HG02588 (cell line): Measurements from ENCODE around the gene LIMS2.

Experiments
- ATAC-seq: cut with Tn5 transposase; IDR thresholded peaks from one replicate; pipeline ENCODE4 v1.9.1; 2021; ENCODE audit warnings: mild to moderate bottlenecking, moderate library complexity; ENCODE audit not compliant: unreplicated experiment

Gene LIMS2

DNA sequence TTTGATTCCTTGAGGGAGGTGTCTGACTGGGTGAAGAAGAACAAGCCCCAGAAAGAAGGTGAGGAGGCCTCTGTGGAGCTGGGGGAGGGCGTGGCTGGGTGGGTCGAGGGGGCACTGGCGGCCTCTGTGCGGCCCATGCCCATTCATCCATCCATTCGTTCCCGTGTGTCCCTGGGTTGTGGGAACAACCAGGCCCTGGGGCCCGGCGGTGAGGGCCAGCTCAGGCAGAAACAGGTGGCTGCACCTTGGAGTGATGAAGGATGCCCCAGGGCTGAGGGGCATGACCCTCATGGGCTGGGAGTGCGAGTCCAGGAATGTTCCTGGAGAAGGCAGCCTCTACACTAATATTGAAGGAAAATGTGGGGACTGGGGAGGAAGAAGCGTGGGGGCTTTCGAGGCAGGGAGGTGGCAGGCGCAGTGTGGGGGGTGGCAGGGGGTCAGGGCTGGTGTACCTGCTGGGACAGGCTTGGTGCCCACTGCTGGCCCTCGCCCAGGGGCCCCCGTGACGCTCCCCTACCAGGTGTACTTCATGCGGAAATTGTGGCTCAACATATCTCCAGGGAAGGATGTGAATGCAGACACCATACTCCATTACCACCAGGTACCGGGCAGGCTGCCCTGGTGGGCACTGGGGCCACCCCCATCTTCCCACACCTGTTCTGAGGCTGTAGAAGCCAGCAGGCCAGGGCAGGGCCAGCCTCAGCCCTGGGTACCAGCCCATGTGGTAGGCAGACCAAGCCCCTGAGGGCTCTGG, 40.5 kb downstream of the LIMS2 start:
- ATAC-seq, result no peak

- no peak for ATAC-seq
Observed at GRCh38 chr2:127634066-127634617, 41.2 kb downstream of the LIMS2 start.

DNA sequence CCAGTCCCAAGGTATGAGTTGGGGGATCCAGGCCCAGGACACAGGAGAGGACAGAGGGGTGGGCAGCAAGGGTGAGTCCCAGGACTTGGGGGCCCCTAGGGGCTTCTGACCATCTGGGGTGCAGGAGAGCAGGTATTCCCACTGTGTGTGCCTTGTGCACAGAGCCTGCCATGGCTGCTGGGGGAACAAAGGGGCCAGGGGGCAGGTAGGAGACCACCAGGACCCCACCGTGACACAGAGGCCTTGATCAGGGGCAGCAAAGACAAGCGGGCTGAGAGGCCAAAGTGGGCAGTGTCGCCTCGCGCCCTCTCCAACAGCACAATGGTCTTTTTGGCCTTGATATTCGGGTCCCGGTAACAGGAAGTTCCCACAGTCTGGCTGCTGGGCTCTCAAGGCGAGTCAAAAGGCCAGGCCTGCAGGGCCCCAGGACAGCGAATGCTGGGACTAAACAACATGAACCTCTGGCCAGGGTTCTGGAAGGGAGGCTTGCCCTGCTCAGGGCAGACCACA, 41.7 kb downstream of the LIMS2 start:
- ATAC-seq, result no peak

DNA sequence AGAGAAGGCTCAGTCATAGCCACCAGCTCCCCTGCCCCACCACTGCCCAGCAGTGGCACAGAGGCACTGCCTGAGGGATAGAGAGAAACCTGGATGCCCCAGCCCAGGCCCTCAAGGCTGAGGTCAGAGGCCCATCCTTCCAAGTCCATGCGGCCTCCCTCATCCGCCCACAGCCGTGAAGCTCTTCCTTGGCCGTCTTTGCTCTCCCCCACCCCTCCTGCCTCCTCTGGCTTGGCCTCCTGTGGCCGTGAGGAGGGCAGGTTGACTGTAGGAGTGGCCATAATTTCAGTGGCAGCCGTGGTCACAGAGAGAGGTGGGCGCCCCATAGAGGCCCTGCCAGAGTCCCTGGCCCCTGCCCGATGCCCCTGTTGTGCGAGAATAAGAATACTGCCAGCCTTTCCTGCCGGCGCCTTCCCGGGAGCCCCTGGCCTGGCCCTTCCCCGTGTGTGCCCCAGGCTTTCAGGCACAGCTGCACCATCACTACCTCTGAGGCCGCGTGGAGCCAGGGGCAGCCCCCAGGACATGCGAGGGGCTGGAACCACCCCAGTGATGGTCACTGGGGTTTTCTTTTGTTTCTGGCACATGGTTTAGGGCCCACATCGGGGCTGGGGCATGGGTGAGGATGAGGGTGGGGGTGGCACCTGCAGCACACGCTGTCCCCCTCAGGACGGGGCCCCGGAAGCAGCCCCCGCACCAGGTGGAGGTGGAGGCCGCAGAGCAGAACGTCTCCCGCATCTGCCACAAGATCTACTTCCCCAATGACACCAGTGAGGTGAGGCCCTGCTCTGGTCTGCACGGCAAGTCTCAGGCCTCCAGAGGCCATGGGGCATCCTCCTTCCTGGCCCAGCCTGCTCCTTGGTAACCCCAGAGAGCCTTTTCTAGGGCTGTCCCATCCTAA, 42.5 kb downstream of the LIMS2 start:
- peak; percentile 33 for ATAC-seq

DNA sequence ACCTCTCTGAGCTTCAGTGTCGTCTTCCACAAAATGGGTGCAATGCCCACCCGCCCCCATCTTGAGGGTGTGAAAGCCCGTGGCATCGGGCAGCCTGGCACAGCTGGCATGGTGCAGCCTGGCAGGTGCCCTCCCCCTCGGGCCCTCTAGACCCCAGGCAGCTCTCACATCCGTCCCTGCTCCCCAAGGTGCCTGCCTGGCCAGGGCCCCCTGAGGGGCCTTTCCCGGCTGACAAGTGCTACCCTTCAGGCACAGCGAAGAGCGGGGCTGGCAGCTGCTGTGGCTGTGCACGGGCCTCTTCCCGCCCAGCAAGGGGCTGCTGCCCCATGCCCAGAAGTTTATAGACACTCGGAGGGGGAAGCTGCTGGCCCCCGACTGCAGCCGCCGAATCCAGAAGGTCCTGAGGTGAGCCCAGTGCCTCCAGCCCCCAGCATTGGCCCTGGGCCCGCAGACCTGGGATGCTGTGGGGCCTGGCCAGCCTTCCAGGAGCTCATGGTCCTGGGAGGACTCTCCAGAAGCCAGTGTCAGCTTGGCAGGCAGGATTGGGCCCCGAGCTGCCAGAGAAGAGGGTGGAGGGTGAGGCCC, 43.2 kb downstream of the LIMS2 start:
- no peak for ATAC-seq

DNA sequence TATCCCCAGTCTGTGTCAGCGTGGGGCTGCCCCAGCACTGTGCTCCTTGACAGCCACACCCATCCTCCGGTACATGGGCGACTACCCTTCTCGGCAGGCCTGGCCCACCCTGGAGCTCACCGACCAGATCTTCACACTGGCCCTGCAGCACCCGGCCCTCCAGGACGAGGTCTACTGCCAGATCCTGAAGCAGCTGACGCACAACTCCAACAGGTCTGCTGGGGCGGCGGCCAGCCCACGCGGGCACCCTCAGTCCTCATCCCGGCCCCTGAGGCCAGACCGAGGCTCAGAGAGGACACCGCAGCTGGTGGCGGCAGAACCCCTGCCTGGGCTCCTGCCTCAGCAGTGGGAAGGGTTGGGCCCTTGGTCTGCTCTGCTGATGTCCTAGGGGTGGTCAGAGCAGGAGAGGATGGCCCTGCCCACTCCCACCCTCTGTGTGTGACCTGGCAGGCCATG, 43.8 kb downstream of the LIMS2 start:
- no peak for ATAC-seq

GRCh38 chr2:127630864-127631540, 44.3 kb downstream of the LIMS2 start:
- ATAC-seq, result no peak

GRCh38 chr2:127630096-127630863, 45.0 kb downstream of the LIMS2 start:
- no peak for ATAC-seq

DNA sequence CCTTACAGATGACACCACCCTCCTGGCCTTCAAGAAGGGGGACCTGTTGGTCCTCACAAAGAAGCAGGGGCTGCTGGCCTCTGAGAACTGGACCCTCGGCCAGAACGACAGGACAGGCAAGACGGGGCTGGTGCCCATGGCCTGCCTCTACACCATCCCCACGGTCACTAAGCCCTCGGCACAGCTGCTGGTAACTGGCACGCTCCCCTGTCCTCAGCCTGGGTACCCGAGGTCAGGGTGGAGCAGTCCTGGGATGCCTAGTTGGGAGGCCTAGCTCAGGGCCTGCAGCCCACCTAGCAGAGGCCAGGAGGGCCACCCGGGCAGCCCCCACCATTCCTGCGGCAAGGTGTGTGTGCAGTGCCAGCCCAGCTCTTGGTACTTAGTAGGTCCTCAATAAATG, 45.7 kb downstream of the LIMS2 start:
- no peak for ATAC-seq

DNA sequence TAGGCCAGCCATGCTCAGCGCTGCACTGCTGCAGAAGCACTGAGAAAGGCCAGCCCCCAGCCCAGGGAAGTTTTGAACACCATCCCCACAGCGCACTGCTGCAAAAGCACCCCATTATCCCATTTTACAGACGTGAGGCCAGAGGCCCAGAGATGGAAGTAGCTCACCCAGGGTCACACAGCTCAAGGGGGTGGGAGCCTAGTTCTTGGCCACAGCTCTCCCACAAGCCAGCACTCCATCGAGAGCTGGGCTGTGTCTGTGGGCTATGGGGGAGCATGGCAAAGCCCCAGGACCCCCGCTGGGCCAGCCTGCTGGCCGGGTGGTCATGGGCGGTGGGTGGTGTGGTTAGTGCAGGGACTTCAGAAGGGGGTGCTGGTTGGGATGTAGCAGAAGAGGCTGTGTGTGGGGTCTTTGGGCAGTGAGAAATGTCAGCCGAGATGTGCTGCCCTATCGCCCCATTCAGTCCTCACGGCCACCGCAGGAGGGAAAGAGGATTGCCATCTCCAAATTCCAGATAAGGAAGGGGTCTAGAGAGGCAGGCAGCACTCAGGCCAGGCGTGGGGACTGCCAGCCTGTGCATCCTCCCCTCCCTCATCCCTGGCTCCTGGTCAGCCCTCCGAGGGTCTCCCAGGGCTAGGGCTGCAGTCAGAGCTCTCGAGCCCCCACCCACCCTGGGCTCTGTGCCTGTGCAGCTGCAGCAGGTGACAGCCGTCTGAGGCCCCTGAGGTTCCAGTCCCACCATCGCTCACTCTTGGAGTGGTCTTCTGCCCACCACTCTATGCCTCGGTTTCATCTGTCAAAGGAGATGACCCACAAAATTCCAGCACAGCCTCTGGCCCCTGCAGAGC, 46.3 kb downstream of the LIMS2 start:
- no peak for ATAC-seq

GRCh38 chr2:127627740-127628571, 47.4 kb downstream of the LIMS2 start:
- ATAC-seq, result no peak

GRCh38 chr2:127626917-127627739, 48.2 kb downstream of the LIMS2 start:
- no peak for ATAC-seq

DNA sequence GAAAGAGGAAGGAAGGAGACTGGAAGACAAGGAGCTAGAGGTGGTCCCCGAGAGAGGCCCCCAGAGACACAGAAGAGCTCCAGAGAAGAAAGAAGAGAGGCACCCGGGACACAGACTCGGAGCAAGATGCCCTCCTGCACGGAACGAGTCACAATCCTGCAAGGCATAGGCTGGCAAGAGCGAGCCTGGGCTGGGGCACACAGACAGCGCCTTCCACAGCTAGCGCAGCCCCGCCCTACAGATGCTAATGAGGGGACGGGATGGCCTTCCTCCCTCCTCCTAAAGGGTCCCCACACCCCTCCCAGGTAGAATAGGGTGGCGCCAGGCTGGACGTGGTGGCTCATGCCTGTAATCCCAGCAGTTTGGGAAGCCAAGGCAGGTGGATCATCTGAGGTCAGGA, 49.2 kb downstream of the LIMS2 start:
- ATAC-seq, result no peak

DNA sequence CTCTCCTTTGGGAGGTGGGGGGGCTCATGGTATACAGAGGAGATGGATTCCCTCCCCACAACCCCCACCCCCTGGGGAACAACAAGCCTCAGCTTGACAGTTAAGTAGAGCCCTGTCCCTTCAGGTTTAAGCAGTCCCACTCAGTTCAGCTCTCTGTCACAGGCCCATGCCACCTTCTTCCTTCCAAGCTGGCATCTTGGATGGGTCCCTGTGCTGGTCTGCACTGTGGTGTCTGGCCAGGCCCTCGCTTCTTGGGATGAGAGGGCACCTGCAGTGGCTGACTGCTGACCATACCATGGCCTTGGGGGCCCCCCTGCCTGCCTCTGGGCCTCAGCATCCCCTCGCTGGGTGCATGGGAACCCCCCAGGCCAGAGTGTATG, 49.8 kb downstream of the LIMS2 start:
- no peak for ATAC-seq

- no peak for ATAC-seq
Observed at GRCh38 chr2:127624756-127625571, 50.4 kb downstream of the LIMS2 start.

DNA sequence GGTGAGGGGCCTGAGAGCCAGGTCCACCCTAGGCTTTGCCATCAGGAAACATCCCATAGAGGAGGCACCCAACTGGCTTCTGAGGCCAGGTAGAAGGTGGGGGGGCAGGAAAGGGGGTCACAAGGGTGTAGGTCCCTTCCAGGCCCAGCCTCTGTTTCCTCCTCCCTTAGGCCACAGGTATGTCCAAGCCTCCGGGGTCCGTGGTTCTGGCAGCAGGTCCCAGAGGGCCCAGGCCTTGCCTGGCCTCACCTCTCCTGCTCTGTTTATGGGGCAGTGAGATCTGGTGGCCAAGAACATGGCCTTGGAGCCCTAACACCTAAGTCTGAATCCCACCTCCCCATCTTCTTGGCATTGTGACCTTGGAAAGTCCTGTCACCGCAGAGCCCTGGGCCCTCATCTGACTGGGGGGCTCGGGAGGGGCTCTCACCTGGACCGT, 51.0 kb downstream of the LIMS2 start:
- no peak for ATAC-seq
